Prostate gland (tissue), 2 donors: Measurements from ENCODE around the gene ATP10D.

Source experiments
- CTCF ChIP-seq, 4 experiments: fragments of 200-600 bp in 2 of 4; fragments of 450-650 bp in 2 of 4; sonication (generic) in 2 of 4; IDR thresholded peaks; 1 replicate in 3 of 4; 2 replicates in 1 of 4; pipeline ENCODE4 v1.5.1; 2016 to 2019; ENCODE audit warnings: antibody characterized with exemption in 4 of 4, mild to moderate bottlenecking in 2 of 4, moderate library complexity in 2 of 4
- POLR2A ChIP-seq: fragments of 450-650 bp; IDR thresholded peaks from one replicate; pipeline ENCODE4 v1.6.1; 2016; ENCODE audit warnings: antibody characterized with exemption, mild to moderate bottlenecking

GRCh38 chr4:47505147-47505546 lies 20.1 kb downstream of the ATP10D start:
- TF ChIP-seq POLR2A, result no peak
- TF ChIP-seq CTCF (IDR thresholded peaks at IDR 0.05), result no peak
